OCI-LY1 (cell line): ENCODE results near the gene ADGRG1.

Experiments
- CTCF ChIP-seq: fragments of 200-600 bp; sonication (generic), shearing (Covaris generic); IDR thresholded peaks from 2 replicates; pipeline ENCODE4 v1.5.1; 2017; ENCODE audit warnings: mild to moderate bottlenecking, antibody characterized with exemption, low read length, moderate library complexity, mixed read lengths
- EZH2 ChIP-seq: fragments of 200-600 bp; sonication (generic), shearing (Covaris generic); IDR thresholded peaks from 2 replicates; pipeline ENCODE4 v1.8.0; 2017; ENCODE audit warnings: borderline replicate concordance, mixed run types, mild to moderate bottlenecking, antibody characterized with exemption, low read length, moderate library complexity, mixed read lengths

- TF ChIP-seq CTCF (no peak), EZH2 (no peak)
Measured at GRCh38 chr16:57637965-57638364, 9.5 kb downstream of the ADGRG1 start.
